HCEC 1CT (cell line): ENCODE measurements around the gene NEU4.
"Not testable (repeated sequence)": the region's sequence is repeated elsewhere in the genome, so short reads cannot be mapped to it uniquely, and the experiment has no call there.

ENCODE experiments used
- DNase-seq: peaks from one replicate; pipeline ENCODE4 v3.0.0-alpha.2; 2017

NEU4 gene

GRCh38 chr2:241808721-241809382, at the start of gene NEU4:
Gene NEU4, plus strand, starts transcription at chr2:241809193. Its CDS starts 5,292 bp downstream, at chr2:241814485.
- DNase-seq, result no peak

GRCh38 chr2:241759893-241760292, 49.1 kb upstream of the NEU4 start:
- not testable (repeated sequence) for DNase-seq

- DNase-seq, result no peak
Observed at GRCh38 chr2:241760301-241760771, 48.7 kb upstream of the NEU4 start.

GRCh38 chr2:241762321-241762932, 46.6 kb upstream of the NEU4 start:
- no peak for DNase-seq

GRCh38 chr2:241762933-241763369, 46.0 kb upstream of the NEU4 start:
- DNase-seq, result no peak

- DNase-seq, result no peak
Observed at GRCh38 chr2:241763551-241764274, 45.3 kb upstream of the NEU4 start.

GRCh38 chr2:241764275-241765241, 44.4 kb upstream of the NEU4 start:
- DNase-seq, result no peak

GRCh38 chr2:241767464-241768250, 41.3 kb upstream of the NEU4 start:
- DNase-seq, result no peak

GRCh38 chr2:241768251-241768711, 40.7 kb upstream of the NEU4 start:
- no peak for DNase-seq

GRCh38 chr2:241768850-241769249, 40.1 kb upstream of the NEU4 start:
- DNase-seq, result no peak

- DNase-seq, result no peak
Observed at GRCh38 chr2:241769819-241770184, 39.2 kb upstream of the NEU4 start.

GRCh38 chr2:241770185-241770935, 38.6 kb upstream of the NEU4 start:
- DNase-seq, result no peak

GRCh38 chr2:241770936-241771285, 38.1 kb upstream of the NEU4 start:
- no peak for DNase-seq

GRCh38 chr2:241771286-241772062, 37.5 kb upstream of the NEU4 start:
- DNase-seq, result no peak

GRCh38 chr2:241772063-241772499, 36.9 kb upstream of the NEU4 start:
- no peak for DNase-seq

- no peak for DNase-seq
Observed at GRCh38 chr2:241773511-241774418, 35.2 kb upstream of the NEU4 start.

GRCh38 chr2:241774419-241775222, 34.4 kb upstream of the NEU4 start:
- peak; percentile 69 for DNase-seq
